HepG2 (cell line): ENCODE measurements around the gene ZNF597. TPM values are rescaled to one million over a fixed set of nuclear protein-coding genes. Genes with fewer than 3 reads are reported as not detected.

Source experiments
- AGO2 ChIP-seq: fragments of 200-400 bp; formaldehyde crosslinking; optimal IDR thresholded peaks from 2 replicates; pipeline ENCODE3; 2017; ENCODE audit warnings: mild to moderate bottlenecking, low read depth, low read length, moderate library complexity
- DMAP1 ChIP-seq: IDR thresholded peaks from 2 replicates; pipeline ENCODE4 v1.6.1; 2016
- ERF ChIP-seq: IDR thresholded peaks from 2 replicates; pipeline ENCODE4 v1.6.1; 2018; ENCODE audit warnings: missing biosample characterization, missing genetic modification reagents
- FIP1L1 ChIP-seq: fragments of 200-400 bp; formaldehyde crosslinking; IDR thresholded peaks from 2 replicates; pipeline ENCODE4 v1.6.1; 2018; ENCODE audit warnings: low read depth, mild to moderate bottlenecking, low read length, moderate library complexity, borderline replicate concordance; ENCODE audit not compliant: insufficient read depth
- HIVEP1 ChIP-seq: sonication (generic); formaldehyde crosslinking; IDR thresholded peaks from 2 replicates; pipeline ENCODE4 v1.4.0; 2020; ENCODE audit warnings: mild to moderate bottlenecking, missing genetic modification reagents
- HNF4A ChIP-seq: sonication (generic); formaldehyde crosslinking; IDR thresholded peaks from 2 replicates; pipeline ENCODE4 v1.4.0; 2020; ENCODE audit warnings: missing genetic modification reagents
- JUN ChIP-seq: sonication (generic); formaldehyde crosslinking; IDR thresholded peaks from 2 replicates; pipeline ENCODE4 v1.4.0; 2020; ENCODE audit warnings: mild to moderate bottlenecking, missing genetic modification reagents
- KDM2A ChIP-seq: sonication (generic); formaldehyde crosslinking; IDR thresholded peaks from 2 replicates; pipeline ENCODE4 v1.4.0; 2020; ENCODE audit warnings: low read depth, missing genetic modification reagents, borderline replicate concordance
- KDM6A ChIP-seq: IDR thresholded peaks from 2 replicates; pipeline ENCODE4 v1.6.1; 2016; ENCODE audit warnings: low read depth
- MTERF4 ChIP-seq: sonication (generic); formaldehyde crosslinking; IDR thresholded peaks from 2 replicates; pipeline ENCODE4 v1.8.0; 2023; ENCODE audit warnings: mild to moderate bottlenecking, missing genetic modification reagents
- MXI1 ChIP-seq: IDR thresholded peaks from 3 replicates; pipeline ENCODE4 v1.6.1; 2012; ENCODE audit warnings: low read depth, low read length, inconsistent platforms, borderline replicate concordance
- POLR2G ChIP-seq: fragments of 200-400 bp; formaldehyde crosslinking; IDR thresholded peaks from 2 replicates; pipeline ENCODE4 v1.6.1; 2018; ENCODE audit warnings: mild to moderate bottlenecking, low read depth, low read length, moderate library complexity
- RBM39 ChIP-seq: fragments of 200-400 bp; formaldehyde crosslinking; IDR thresholded peaks from one replicate; pipeline ENCODE4 v1.6.1; 2018; ENCODE audit warnings: antibody characterized with exemption, mild to moderate bottlenecking, low read depth, low read length; ENCODE audit not compliant: poor library complexity, severe bottlenecking
- RFX5 ChIP-seq: IDR thresholded peaks from 2 replicates; pipeline ENCODE4 v1.6.1; 2011; ENCODE audit warnings: low read depth, low read length, improper control_type of control experiment
- STAG1 ChIP-seq: sonication (generic); formaldehyde crosslinking; IDR thresholded peaks from 2 replicates; pipeline ENCODE4 v1.4.0; 2020; ENCODE audit warnings: missing genetic modification reagents
- SYNCRIP ChIP-seq: fragments of 200-400 bp; formaldehyde crosslinking; IDR thresholded peaks from 2 replicates; pipeline ENCODE4 v1.6.1; 2018; ENCODE audit warnings: mild to moderate bottlenecking, low read depth, low read length; ENCODE audit not compliant: insufficient read depth
- TBX2 ChIP-seq: sonication (generic); formaldehyde crosslinking; IDR thresholded peaks from 2 replicates; pipeline ENCODE4 v1.5.0; 2020; ENCODE audit warnings: missing genetic modification reagents, mild to moderate bottlenecking, borderline replicate concordance
- THAP7 ChIP-seq: sonication (generic); formaldehyde crosslinking; IDR thresholded peaks from 2 replicates; pipeline ENCODE4 v1.8.1; 2023; ENCODE audit warnings: mild to moderate bottlenecking, missing genetic modification reagents
- ZBTB2 ChIP-seq: sonication (generic); formaldehyde crosslinking; IDR thresholded peaks from 2 replicates; pipeline ENCODE4 v1.8.0; 2022; ENCODE audit warnings: low read depth, missing genetic modification reagents
- ZBTB38 ChIP-seq: sonication (generic); formaldehyde crosslinking; IDR thresholded peaks from 2 replicates; pipeline ENCODE4 v1.5.1; 2020; ENCODE audit warnings: mild to moderate bottlenecking, missing genetic modification reagents
- ZNF264 ChIP-seq: sonication (generic); formaldehyde crosslinking; IDR thresholded peaks from 2 replicates; pipeline ENCODE4 v1.4.0; 2020; ENCODE audit warnings: missing genetic modification reagents
- ZNF343 ChIP-seq: sonication (generic); formaldehyde crosslinking; IDR thresholded peaks from 2 replicates; pipeline ENCODE4 v1.4.0; 2020; ENCODE audit warnings: mild to moderate bottlenecking, missing genetic modification reagents
- ZNF567 ChIP-seq: sonication (generic); formaldehyde crosslinking; IDR thresholded peaks from 2 replicates; pipeline ENCODE4 v1.8.1; 2023; ENCODE audit warnings: mild to moderate bottlenecking, missing genetic modification reagents, borderline replicate concordance
- ZNF616 ChIP-seq: sonication (generic); formaldehyde crosslinking; IDR thresholded peaks from 2 replicates; pipeline ENCODE4 v1.5.0; 2020; ENCODE audit warnings: low read depth, mild to moderate bottlenecking, missing genetic modification reagents
- ZNF704 ChIP-seq: sonication (generic); formaldehyde crosslinking; IDR thresholded peaks from 2 replicates; pipeline ENCODE4 v1.8.1; 2023; ENCODE audit warnings: mild to moderate bottlenecking, inconsistent platforms, moderate library complexity, missing genetic modification reagents, borderline replicate concordance
- ZNF775 ChIP-seq: sonication (generic); formaldehyde crosslinking; IDR thresholded peaks from 2 replicates; pipeline ENCODE4 v1.4.0; 2020; ENCODE audit warnings: missing genetic modification reagents, mild to moderate bottlenecking, moderate library complexity, borderline replicate concordance
- ZNF879 ChIP-seq: sonication (generic); formaldehyde crosslinking; IDR thresholded peaks from 2 replicates; pipeline ENCODE4 v1.8.1; 2023; ENCODE audit warnings: missing genetic modification reagents
- polyA plus RNA-seq, 8 experiments: library from polyadenylated mRNA; depleted of rRNA in 3 of 8; stranded (reverse) in 7 of 8; unstranded in 1 of 8; fragments of >200 nt; fragmentation: Illumina TruSeq in 4 of 8; extraction: Trizol in 4 of 8; gene quantifications; 2 replicates each; pipeline versions ENCODE4 v1.2.1 to v1.2.3, GENCODE V29; 2011 to 2016; ENCODE audit warnings: low read depth in 4 of 8, missing spikeins in 1 of 8, mixed read lengths in 1 of 8; ENCODE audit not compliant: insufficient read depth in 1 of 8
- total RNA-seq, 5 experiments: library from RNA; depleted of rRNA; stranded (reverse); fragments of >200 nt; fragmentation: Illumina TruSeq; extraction: Trizol; gene quantifications; 2 replicates each; pipeline ENCODE4 v1.2.3, GENCODE V29; 2016; ENCODE audit warnings: low read depth in 1 of 5

The ZNF597 gene
- total and polyA plus RNA-seq, 2 of the 13 experiments (the other 11 are each of a cell fraction or from before 2014, with no cell fraction given), result 1.3 to 2.4 TPM

- TF ChIP-seq ZNF567 (CRISPR knock-in tag) (no peak), ZNF704 (CRISPR knock-in tag) (no peak), TBX2 (CRISPR knock-in tag) (no peak), RFX5 (no peak), KDM6A (CRISPR knock-in tag) (no peak), HNF4A (CRISPR knock-in tag) (no peak), SYNCRIP (no peak), ZNF343 (CRISPR knock-in tag) (no peak), KDM2A (CRISPR knock-in tag) (0 out of 2 replicates have a peak, but pooled peaks have one; percentile 37), HIVEP1 (no peak), ZBTB2 (CRISPR knock-in tag) (no peak), RBM39 (no peak), THAP7 (CRISPR knock-in tag) (no peak), POLR2G (peak; percentile 35), ZNF879 (CRISPR knock-in tag) (no peak), ZNF775 (CRISPR knock-in tag) (no peak), JUN (no peak), FIP1L1 (no peak), AGO2 (peak; percentile 91), DMAP1 (no peak), STAG1 (CRISPR knock-in tag) (peak; percentile 29; the same call in 1 of the 2 replicates), MTERF4 (CRISPR knock-in tag) (no peak), ZBTB38 (CRISPR knock-in tag) (peak; percentile 57; the same call in 1 of the 2 replicates), ERF (CRISPR knock-in tag) (no peak), ZNF616 (CRISPR knock-in tag) (no peak), MXI1 (no peak), ZNF264 (CRISPR knock-in tag) (no peak)
Measured at GRCh38 chr16:3487521-3488410, 44.5 kb upstream of the ZNF597 start (continued).
